Osteocyte (in vitro differentiated cells): ENCODE measurements around the gene HIVEP3. TPM values are rescaled to one million over a fixed set of nuclear protein-coding genes. Genes with fewer than 3 reads are reported as not detected.

Source experiments
- DNase-seq: peaks from one replicate; pipeline ENCODE4 v3.0.0; 2021; ENCODE audit warnings: mixed read lengths; ENCODE audit not compliant: unreplicated experiment; ENCODE audit errors: extremely low spot score
- H3K27ac Mint-ChIP-seq: one replicate; pipeline ENCODE4 v1.8.0; 2021; ENCODE audit warnings: mild to moderate bottlenecking, mixed read lengths; ENCODE audit not compliant: unreplicated experiment
- H3K27me3 Mint-ChIP-seq: one replicate; pipeline ENCODE4 v1.8.0; 2021; ENCODE audit warnings: mixed read lengths; ENCODE audit not compliant: unreplicated experiment
- H3K36me3 Mint-ChIP-seq: one replicate; pipeline ENCODE4 v1.8.0; 2021; ENCODE audit warnings: mixed read lengths; ENCODE audit not compliant: unreplicated experiment
- H3K4me1 Mint-ChIP-seq: one replicate; pipeline ENCODE4 v1.8.0; 2021; ENCODE audit warnings: mixed read lengths; ENCODE audit not compliant: unreplicated experiment
- H3K4me3 Mint-ChIP-seq: one replicate; pipeline ENCODE4 v1.8.0; 2021; ENCODE audit warnings: mild to moderate bottlenecking, moderate library complexity, mixed read lengths; ENCODE audit not compliant: unreplicated experiment
- H3K9me3 Mint-ChIP-seq: one replicate; pipeline ENCODE4 v1.8.0; 2021; ENCODE audit warnings: mixed read lengths; ENCODE audit not compliant: unreplicated experiment
- total RNA-seq: library from RNA; stranded (reverse); gene quantifications from 2 replicates; pipeline ENCODE4 v1.2.1, GENCODE V29; 2021
- TF ChIP-seq, protein P1 (sequence below): fragments of 200-600 bp; sonication (generic); IDR thresholded peaks from 2 replicates; pipeline ENCODE4 v1.5.0; 2021; ENCODE audit warnings: antibody characterized with exemption, mild to moderate bottlenecking, moderate library complexity

HIVEP3 gene
- total RNA-seq, 1 donor from 2014 or later = 0.97 TPM

DNA sequence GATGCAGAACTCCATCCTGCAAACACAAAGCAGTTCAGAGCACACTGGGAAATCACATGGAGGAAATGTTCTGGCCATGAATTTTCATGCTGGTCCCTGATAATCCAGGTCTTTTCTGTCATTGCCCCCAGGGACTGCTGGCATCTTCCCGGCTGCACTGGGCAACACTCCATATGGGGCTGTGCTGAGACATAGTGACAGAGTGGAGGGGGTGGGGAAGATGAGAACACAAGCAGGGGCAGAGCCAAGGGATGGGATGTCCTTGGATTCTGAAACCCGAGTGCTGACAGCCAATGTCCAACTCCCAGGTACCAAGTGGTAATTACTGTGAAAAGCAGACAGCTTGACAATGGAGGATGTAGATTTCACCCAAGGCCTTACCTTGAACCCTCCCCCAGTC is 185.7 kb downstream of the HIVEP3 start:
- DNase-seq = no peak
- H3K4me1 Mint-ChIP-seq = peaks cover 3% of the 10 kb centered on the region
- H3K9me3 Mint-ChIP-seq = no peaks in the 10 kb centered on the region
- H3K27me3 Mint-ChIP-seq = no peaks in the 10 kb centered on the region
- no peak overlapping the region for H3K4me3 Mint-ChIP-seq
- H3K27ac Mint-ChIP-seq = no peak overlapping the region
- TF ChIP-seq, protein P1, sequence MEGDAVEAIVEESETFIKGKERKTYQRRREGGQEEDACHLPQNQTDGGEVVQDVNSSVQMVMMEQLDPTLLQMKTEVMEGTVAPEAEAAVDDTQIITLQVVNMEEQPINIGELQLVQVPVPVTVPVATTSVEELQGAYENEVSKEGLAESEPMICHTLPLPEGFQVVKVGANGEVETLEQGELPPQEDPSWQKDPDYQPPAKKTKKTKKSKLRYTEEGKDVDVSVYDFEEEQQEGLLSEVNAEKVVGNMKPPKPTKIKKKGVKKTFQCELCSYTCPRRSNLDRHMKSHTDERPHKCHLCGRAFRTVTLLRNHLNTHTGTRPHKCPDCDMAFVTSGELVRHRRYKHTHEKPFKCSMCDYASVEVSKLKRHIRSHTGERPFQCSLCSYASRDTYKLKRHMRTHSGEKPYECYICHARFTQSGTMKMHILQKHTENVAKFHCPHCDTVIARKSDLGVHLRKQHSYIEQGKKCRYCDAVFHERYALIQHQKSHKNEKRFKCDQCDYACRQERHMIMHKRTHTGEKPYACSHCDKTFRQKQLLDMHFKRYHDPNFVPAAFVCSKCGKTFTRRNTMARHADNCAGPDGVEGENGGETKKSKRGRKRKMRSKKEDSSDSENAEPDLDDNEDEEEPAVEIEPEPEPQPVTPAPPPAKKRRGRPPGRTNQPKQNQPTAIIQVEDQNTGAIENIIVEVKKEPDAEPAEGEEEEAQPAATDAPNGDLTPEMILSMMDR = no peak
- H3K36me3 Mint-ChIP-seq = no peaks in the 10 kb centered on the region

DNA sequence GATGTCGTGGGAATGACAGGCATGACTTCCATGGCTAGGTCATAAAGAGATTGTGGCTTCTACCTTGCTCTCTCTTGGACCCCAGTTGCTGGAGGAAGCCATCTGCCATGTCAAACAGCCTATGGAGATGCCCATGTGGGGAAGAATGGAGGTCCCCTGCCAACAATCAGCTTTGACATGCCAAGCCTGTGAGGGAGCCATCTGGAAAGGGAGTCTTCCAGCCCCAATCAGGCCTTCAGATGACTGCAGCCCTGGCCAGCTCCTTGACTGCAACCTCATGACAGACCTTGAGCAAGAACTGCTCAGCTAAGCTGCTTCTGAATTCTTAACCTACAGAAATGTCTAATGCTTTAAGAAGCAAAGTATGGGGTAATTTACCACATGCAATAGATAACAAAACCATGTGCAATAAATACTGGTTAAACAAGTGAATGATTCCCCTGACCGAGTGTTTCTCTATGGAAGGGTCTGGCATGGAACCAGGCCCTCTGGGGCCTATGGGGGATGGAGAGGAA is 187.1 kb downstream of the HIVEP3 start:
- TF ChIP-seq, protein P1 = no peak
- no peaks in the 10 kb centered on the region for H3K36me3 Mint-ChIP-seq
- no peak overlapping the region for H3K4me3 Mint-ChIP-seq
- no peaks in the 10 kb centered on the region for H3K27me3 Mint-ChIP-seq
- H3K4me1 Mint-ChIP-seq = peaks cover 8% of the 10 kb centered on the region
- H3K27ac Mint-ChIP-seq = no peak overlapping the region
- DNase-seq = no peak
- H3K9me3 Mint-ChIP-seq = no peaks in the 10 kb centered on the region

DNA sequence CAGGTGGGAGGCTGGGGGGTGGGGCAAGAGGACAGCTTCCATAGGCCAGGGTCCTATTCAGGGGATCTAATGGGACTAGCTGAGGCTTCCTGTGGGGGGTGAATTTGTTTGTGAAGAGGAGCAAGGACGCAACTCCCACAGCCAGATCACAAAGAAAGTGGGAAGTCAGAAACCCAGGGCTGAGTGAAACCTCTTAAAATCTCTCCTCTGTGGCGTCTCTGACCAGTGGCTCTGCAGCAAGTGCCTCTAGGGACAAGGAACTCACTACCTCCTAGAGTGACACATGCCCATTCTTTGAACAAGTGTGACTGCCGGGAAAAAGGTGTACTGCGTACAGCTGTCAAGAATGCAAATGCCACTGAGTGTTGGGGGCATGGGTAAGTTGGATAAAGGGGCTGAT is 187.9 kb downstream of the HIVEP3 start:
- no peaks in the 10 kb centered on the region for H3K9me3 Mint-ChIP-seq
- no peak for DNase-seq
- H3K36me3 Mint-ChIP-seq = no peaks in the 10 kb centered on the region
- H3K27ac Mint-ChIP-seq = no peak overlapping the region
- peaks cover 8% of the 10 kb centered on the region for H3K4me1 Mint-ChIP-seq
- no peaks in the 10 kb centered on the region for H3K27me3 Mint-ChIP-seq
- TF ChIP-seq, protein P1 = no peak
- no peak overlapping the region for H3K4me3 Mint-ChIP-seq

DNA sequence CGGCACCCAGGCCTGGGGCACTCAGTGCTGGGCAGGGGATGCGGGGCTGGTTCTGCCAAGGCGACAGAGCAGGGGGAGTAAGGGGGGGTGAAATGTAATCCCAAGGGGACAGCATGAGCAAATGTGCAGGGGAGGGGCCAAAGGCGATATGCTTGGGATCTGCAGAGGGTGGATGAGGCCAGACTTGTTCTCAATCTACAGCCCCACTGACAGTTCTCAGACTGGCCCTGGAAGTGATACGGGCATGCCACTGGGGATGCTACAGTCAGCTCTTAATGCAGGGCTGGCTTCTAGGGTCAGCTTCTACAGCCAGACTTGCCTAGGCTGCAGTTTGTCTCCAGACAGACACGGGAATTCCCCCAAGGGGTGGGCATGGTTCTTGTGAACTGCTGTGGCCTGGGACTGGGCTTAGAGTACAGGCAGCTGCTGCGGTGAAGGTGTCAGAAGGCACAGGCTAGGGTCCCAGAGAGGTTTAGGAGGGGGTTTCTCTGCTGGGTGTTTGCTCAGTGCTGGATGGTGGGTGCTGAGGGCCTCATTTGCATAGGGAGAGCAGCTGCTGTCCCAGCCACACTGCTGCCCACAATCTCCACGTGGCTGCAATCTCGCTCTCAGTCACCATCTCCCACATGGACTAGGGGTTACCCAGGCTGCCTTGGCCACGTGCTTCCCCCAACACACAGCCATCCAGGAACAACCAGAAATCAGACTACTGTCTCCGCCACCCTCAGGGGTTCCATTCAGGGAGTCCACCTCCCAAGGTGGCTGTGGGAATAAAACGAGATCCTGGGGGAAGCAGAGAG is 190.1 kb downstream of the HIVEP3 start:
- TF ChIP-seq, protein P1 = no peak
- H3K27ac Mint-ChIP-seq = no peak overlapping the region
- DNase-seq = no peak
- H3K36me3 Mint-ChIP-seq = no peaks in the 10 kb centered on the region
- H3K9me3 Mint-ChIP-seq = no peaks in the 10 kb centered on the region
- no peak overlapping the region for H3K4me3 Mint-ChIP-seq
- peaks cover 12% of the 10 kb centered on the region for H3K4me1 Mint-ChIP-seq
- no peaks in the 10 kb centered on the region for H3K27me3 Mint-ChIP-seq

DNA sequence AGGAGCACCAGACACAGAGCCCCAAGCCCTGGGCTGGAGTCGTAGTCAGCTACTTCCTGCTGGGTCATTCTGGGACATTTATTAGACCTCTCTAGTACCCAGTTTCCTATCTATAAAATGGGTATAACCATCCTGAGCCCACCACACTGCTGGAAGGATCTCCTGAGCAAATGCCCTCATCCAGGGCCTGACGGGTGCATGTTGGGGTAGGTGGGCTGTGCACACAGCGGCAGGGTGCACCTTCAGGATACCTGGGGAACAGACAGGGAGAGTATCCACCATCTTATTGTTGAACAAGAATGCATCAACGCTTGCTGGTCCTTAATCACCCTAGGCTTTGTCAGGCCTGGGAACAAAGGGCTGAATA is 191.0 kb downstream of the HIVEP3 start:
- no peaks in the 10 kb centered on the region for H3K36me3 Mint-ChIP-seq
- H3K9me3 Mint-ChIP-seq = no peaks in the 10 kb centered on the region
- TF ChIP-seq, protein P1 = no peak
- DNase-seq = no peak
- H3K4me3 Mint-ChIP-seq = no peak overlapping the region
- H3K27ac Mint-ChIP-seq = no peak overlapping the region
- no peaks in the 10 kb centered on the region for H3K27me3 Mint-ChIP-seq
- peaks cover 12% of the 10 kb centered on the region for H3K4me1 Mint-ChIP-seq
